ENCODE measurements around the gene HOXD8.

HOXD8 gene

GRCh38 chr2:176103742-176104315, 25.7 kb upstream of the HOXD8 start:
- H3K4me3 ChIP-seq (replicated peaks; ENCODE audit: low read depth, low read length), result no peak overlapping the region
- no peak for DNase-seq (ENCODE audit: low read depth)
- TF ChIP-seq CTCF (IDR thresholded peaks at IDR 0.05; ENCODE audit: low read length, missing control alignments), result no peak

- TF ChIP-seq CTCF (IDR thresholded peaks at IDR 0.05; ENCODE audit: low read length, missing control alignments), result no peak
- DNase-seq (ENCODE audit: low read depth), result no peak
- H3K4me3 ChIP-seq (replicated peaks; ENCODE audit: low read depth, low read length), result no peak overlapping the region
Measured at GRCh38 chr2:176104316-176105077, 25.0 kb upstream of the HOXD8 start.

- no peak for DNase-seq (ENCODE audit: low read depth)
- no peak overlapping the region for H3K4me3 ChIP-seq (replicated peaks; ENCODE audit: low read depth, low read length)
- no peak for TF ChIP-seq CTCF (IDR thresholded peaks at IDR 0.05; ENCODE audit: low read length, missing control alignments)
Measured at GRCh38 chr2:176105078-176105729, 24.3 kb upstream of the HOXD8 start.

- H3K4me3 ChIP-seq (replicated peaks; ENCODE audit: low read depth, low read length), result no peak overlapping the region
- DNase-seq (ENCODE audit: low read depth), result no peak
- no peak for TF ChIP-seq CTCF (IDR thresholded peaks at IDR 0.05; ENCODE audit: low read length, missing control alignments)
Measured at GRCh38 chr2:176105730-176106580, 23.6 kb upstream of the HOXD8 start.

GRCh38 chr2:176106581-176107539, 22.6 kb upstream of the HOXD8 start, which contains the start of gene HOXD11:
Gene HOXD11 (plus strand): TSS chr2:176107280. CDS start chr2:176107356, 76 bp downstream.
- no peak for TF ChIP-seq CTCF (IDR thresholded peaks at IDR 0.05; ENCODE audit: low read length, missing control alignments)
- peak; percentile 23 for DNase-seq (ENCODE audit: low read depth)
- H3K4me3 ChIP-seq (replicated peaks; ENCODE audit: low read depth, low read length), result no peak within 1 kb of the TSS
